T-helper 1 cell (primary cell): Measurements from ENCODE around the gene FBXO9.

Experiments
- DNase-seq, 5 donors: peaks; one replicate each; pipeline ENCODE4 v3.0.0-alpha.2; 2012 to 2020

Gene FBXO9

DNA sequence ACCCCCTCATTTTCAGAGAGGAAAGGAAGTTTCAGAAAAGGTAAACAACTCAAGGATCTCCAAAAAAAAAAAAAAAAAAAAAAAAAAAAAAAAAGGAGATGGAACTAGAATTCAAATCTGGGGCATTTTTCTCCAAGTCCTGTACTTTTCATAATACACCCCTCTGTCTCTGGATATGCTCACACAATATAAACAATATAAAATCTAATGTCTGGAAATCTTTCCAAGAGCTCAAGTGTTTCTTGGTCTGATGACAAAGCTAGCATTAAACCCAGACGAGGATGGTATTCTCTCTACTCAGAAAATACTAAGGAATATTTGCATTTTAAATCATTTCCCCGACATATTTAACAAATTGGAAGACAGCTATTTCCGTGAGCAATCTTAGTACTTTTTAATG lies 77.6 kb downstream of the FBXO9 start:
- no peak for DNase-seq

DNA sequence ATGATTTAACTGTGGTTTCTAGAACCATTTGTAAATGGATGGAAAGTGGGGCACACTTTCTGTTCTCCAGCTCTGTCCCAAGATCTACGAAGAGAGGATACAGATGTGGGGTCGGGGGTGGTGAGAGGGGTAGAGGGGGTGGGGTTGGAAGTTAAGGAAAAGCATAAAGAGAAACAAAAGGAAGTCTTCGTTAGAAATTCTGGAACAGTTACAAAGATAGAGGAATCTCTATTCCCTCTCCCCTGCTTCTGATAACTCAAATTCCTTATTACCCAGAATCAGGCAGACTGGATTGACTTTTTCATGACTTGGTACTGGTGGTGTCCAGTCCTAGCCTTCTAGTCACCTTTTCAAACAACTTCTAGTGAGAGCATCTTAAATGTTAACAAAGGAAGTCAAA lies 78.5 kb downstream of the FBXO9 start:
- DNase-seq, result no peak

DNA sequence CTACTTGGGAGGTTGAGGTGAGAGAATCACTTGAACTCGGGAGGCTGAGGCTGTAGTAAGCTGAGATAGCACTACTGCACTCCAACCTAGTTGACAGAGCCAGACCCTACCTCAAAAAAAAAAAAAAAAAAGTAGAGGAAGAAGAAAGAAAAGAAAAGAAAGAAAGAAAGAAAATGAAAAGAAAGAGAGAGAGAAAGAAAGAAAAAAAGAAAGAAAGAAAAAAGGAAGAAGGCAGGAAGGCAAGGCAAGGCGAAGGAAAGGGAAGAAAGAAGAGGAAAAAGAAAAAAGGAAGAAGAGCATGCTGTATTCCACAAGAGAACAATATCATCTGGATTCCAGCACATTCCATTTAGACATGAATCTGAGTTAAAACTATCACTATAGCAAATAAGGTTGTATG lies 79.6 kb downstream of the FBXO9 start:
- no peak for DNase-seq

DNA sequence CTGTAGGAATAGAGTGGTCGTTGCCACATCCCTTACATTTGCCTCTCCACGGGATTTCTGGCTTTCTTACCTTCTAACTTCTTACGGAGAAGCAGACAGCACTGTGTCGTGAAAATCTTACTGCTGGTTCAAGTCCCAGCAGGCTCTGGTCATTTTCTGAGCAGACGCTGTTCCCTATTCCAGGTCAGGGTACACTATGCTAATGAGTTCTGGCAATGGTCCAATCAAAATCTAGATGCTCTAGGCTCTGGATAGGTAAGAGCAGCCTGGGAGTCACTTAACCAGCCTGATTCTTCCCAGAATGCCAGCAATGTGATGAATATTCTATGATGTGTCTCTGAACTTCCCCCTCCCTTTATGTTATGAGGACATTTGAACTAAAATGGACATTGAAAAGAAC lies 83.5 kb downstream of the FBXO9 start, which contains the start of gene GCM1:
TSS of gene GCM1 (minus strand) at position 158 of the 400 bp plus-strand sequence. CDS start 3,209 bp downstream, outside the sequence.
- DNase-seq, result no peak
